Neuronal stem cell (in vitro differentiated cells): ENCODE data around the gene BCDIN3D.

Experiments used
- DNase-seq: peaks from one replicate; pipeline ENCODE4 v3.0.0-alpha.2; 2013; ENCODE audit warnings: low spot score
- H2AFZ ChIP-seq: one replicate; pipeline ENCODE4 v1.6.1; 2013; ENCODE audit warnings: mild to moderate bottlenecking, low read length, inconsistent platforms
- H2AK5ac ChIP-seq: 2 replicates; pipeline ENCODE4 v1.6.1; 2013; ENCODE audit warnings: low read depth, mild to moderate bottlenecking, inconsistent platforms, low read length, moderate library complexity, mixed read lengths
- H2BK120ac ChIP-seq: 2 replicates; pipeline ENCODE4 v1.6.1; 2013; ENCODE audit warnings: low read depth, mild to moderate bottlenecking, inconsistent platforms, low read length, moderate library complexity, mixed read lengths
- H2BK12ac ChIP-seq: one replicate; pipeline ENCODE4 v1.6.1; 2013; ENCODE audit warnings: low read length, inconsistent platforms
- H2BK15ac ChIP-seq: 2 replicates; pipeline ENCODE4 v1.6.1; 2013; ENCODE audit warnings: mild to moderate bottlenecking, low read length, inconsistent platforms, mixed read lengths
- H2BK5ac ChIP-seq: one replicate; pipeline ENCODE4 v1.6.1; 2013; ENCODE audit warnings: inconsistent platforms, mild to moderate bottlenecking, low read length, moderate library complexity
- H3K14ac ChIP-seq: one replicate; pipeline ENCODE4 v1.6.1; 2013; ENCODE audit warnings: low read length, inconsistent platforms
- H3K18ac ChIP-seq: 2 replicates; pipeline ENCODE4 v1.6.1; 2013; ENCODE audit warnings: low read length, inconsistent platforms
- H3K23ac ChIP-seq: 2 replicates; pipeline ENCODE4 v1.6.1; 2013; ENCODE audit warnings: low read depth, mild to moderate bottlenecking, mixed read lengths, low read length, inconsistent platforms; ENCODE audit not compliant: poor library complexity
- H3K27ac ChIP-seq: replicated peaks from 3 replicates; pipeline ENCODE4 v1.5.1; 2013; ENCODE audit warnings: low read length, inconsistent platforms
- H3K27me3 ChIP-seq, 3 experiments: 2 replicates each; pipeline ENCODE4 v1.6.1; 2013; ENCODE audit warnings: low read length in 3 of 3, mild to moderate bottlenecking in 2 of 3, inconsistent platforms in 1 of 3, low read depth in 1 of 3, mixed read lengths in 1 of 3, moderate library complexity in 1 of 3; ENCODE audit not compliant: control insufficient read depth in 3 of 3, insufficient read depth in 3 of 3
- H3K36me3 ChIP-seq, 2 donors: replicated peaks in 1 of 2; 2 replicates each; pipeline ENCODE4 v1.6.1; 2013; ENCODE audit warnings: low read length in 2 of 2; ENCODE audit not compliant: control insufficient read depth in 2 of 2, insufficient read depth in 2 of 2
- H3K4ac ChIP-seq: 2 replicates; pipeline ENCODE4 v1.6.1; 2013; ENCODE audit warnings: inconsistent platforms, mild to moderate bottlenecking, low read length, moderate library complexity
- H3K4me1 ChIP-seq, 2 donors: 1 replicate in 1 of 2; 2 replicates in 1 of 2; pipeline ENCODE4 v1.6.1; 2013; ENCODE audit warnings: low read length in 2 of 2, low read depth in 1 of 2; ENCODE audit not compliant: control insufficient read depth in 2 of 2, insufficient read depth in 1 of 2
- H3K4me2 ChIP-seq: one replicate; pipeline ENCODE4 v1.6.1; 2013; ENCODE audit warnings: mild to moderate bottlenecking, low read length, inconsistent platforms; ENCODE audit not compliant: insufficient read depth, poor library complexity, severe bottlenecking
- H3K4me3 ChIP-seq, 2 donors: 2 replicates each; pipeline ENCODE4 v1.5.1; 2013; ENCODE audit warnings: low read length in 2 of 2, mild to moderate bottlenecking in 2 of 2, inconsistent platforms in 1 of 2, moderate library complexity in 1 of 2
- H3K79me1 ChIP-seq: one replicate; pipeline ENCODE4 v1.6.1; 2013; ENCODE audit warnings: low read depth, mild to moderate bottlenecking, inconsistent platforms, low read length, moderate library complexity
- H3K9ac ChIP-seq: one replicate; pipeline ENCODE4 v1.6.1; 2013; ENCODE audit warnings: mild to moderate bottlenecking, low read depth, low read length, inconsistent platforms; ENCODE audit not compliant: poor library complexity
- H3K9me3 ChIP-seq, 2 donors: replicated peaks in 1 of 2; 2 replicates each; pipeline versions ENCODE3 to v1.6.1; 2013; ENCODE audit warnings: low read length in 2 of 2, mild to moderate bottlenecking in 2 of 2, inconsistent platforms in 1 of 2, low read depth in 1 of 2, mixed read lengths in 1 of 2, moderate library complexity in 1 of 2; ENCODE audit not compliant: control insufficient read depth in 2 of 2, insufficient read depth in 1 of 2
- H4K8ac ChIP-seq: one replicate; pipeline ENCODE4 v1.6.1; 2013; ENCODE audit warnings: low read depth, mild to moderate bottlenecking, inconsistent platforms, low read length, moderate library complexity
- H4K91ac ChIP-seq: one replicate; pipeline ENCODE4 v1.6.1; 2013; ENCODE audit warnings: low read length, low read depth, mild to moderate bottlenecking, inconsistent platforms; ENCODE audit not compliant: poor library complexity
- WGBS, 2 donors: extraction: QIAGEN DNeasy Blood & Tissue Kit; methylation state at CpG; one replicate each; pipeline ENCODE4 v1.1.7; 2013; ENCODE audit warnings: missing lambda C conversion rate in 2 of 2, mixed read lengths in 1 of 2; ENCODE audit not compliant: insufficient read length in 2 of 2, insufficient replicate concordance in 1 of 2; ENCODE audit errors: extremely low coverage in 2 of 2; 5-methylcytosine and 5-hydroxymethylcytosine counted together

Gene BCDIN3D

GRCh38 chr12:49824895-49825294 lies 18.0 kb downstream of the BCDIN3D start:
- no peak overlapping the region for H3K27ac ChIP-seq
- peaks cover 0 to 2% of the 10 kb centered on the region in 2 donors for H3K9me3 ChIP-seq
- no peak overlapping the region for H4K91ac ChIP-seq
- no peak overlapping the region for H2BK120ac ChIP-seq
- H2BK5ac ChIP-seq = no peak overlapping the region
- peaks cover 8% of the 10 kb centered on the region for H3K79me1 ChIP-seq
- no peak overlapping the region for H4K8ac ChIP-seq
- no peak overlapping the region for H3K4me2 ChIP-seq
- peaks cover 0 to 21% of the 10 kb centered on the region in 2 donors for H3K36me3 ChIP-seq
- H3K18ac ChIP-seq = no peak overlapping the region
- WGBS, 2 donors = no CpG with 5 or more reads among the region's 4 CpGs
- no peak overlapping the region for H2BK15ac ChIP-seq
- no peak overlapping the region for H3K9ac ChIP-seq
- no peak overlapping the region for H3K23ac ChIP-seq
- no peak overlapping the region for H2AK5ac ChIP-seq
- no peak overlapping the region for H2AFZ ChIP-seq
- peaks cover 29 to 34% of the 10 kb centered on the region in 2 donors for H3K4me1 ChIP-seq
- H3K14ac ChIP-seq = no peak overlapping the region
- no peak overlapping the region for H3K4me3 ChIP-seq
- no peak for DNase-seq
- H3K4ac ChIP-seq = no peak overlapping the region
- H3K27me3 ChIP-seq = no peaks in the 10 kb centered on the region
- no peak overlapping the region for H2BK12ac ChIP-seq

- no peak overlapping the region for H3K9ac ChIP-seq
- peaks cover 0 to 21% of the 10 kb centered on the region in 2 donors for H3K36me3 ChIP-seq
- H3K18ac ChIP-seq = no peak overlapping the region
- H3K14ac ChIP-seq = no peak overlapping the region
- no peak overlapping the region for H2BK5ac ChIP-seq
- H2AFZ ChIP-seq = no peak overlapping the region
- H3K4me1 ChIP-seq = peaks cover 29 to 34% of the 10 kb centered on the region in 2 donors
- no peak overlapping the region for H3K4ac ChIP-seq
- no peak overlapping the region for H3K4me3 ChIP-seq
- H3K23ac ChIP-seq = no peak overlapping the region
- no peak overlapping the region for H3K27ac ChIP-seq
- no CpG with 5 or more reads among the region's 8 CpGs for WGBS, 2 donors
- H3K27me3 ChIP-seq = no peaks in the 10 kb centered on the region
- peaks cover 8% of the 10 kb centered on the region for H3K79me1 ChIP-seq
- no peak for DNase-seq
- H4K8ac ChIP-seq = no peak overlapping the region
- no peak overlapping the region for H2BK15ac ChIP-seq
- H3K9me3 ChIP-seq = peaks cover 0 to 2% of the 10 kb centered on the region in 2 donors
- no peak overlapping the region for H4K91ac ChIP-seq
- no peak overlapping the region for H3K4me2 ChIP-seq
- no peak overlapping the region for H2BK120ac ChIP-seq
- no peak overlapping the region for H2AK5ac ChIP-seq
- H2BK12ac ChIP-seq = no peak overlapping the region
Observed at GRCh38 chr12:49824416-49824815, 18.5 kb downstream of the BCDIN3D start.

- Histone ChIP-seq H2BK120ac (no peak overlapping the region), H3K23ac (no peak overlapping the region), H3K4me3 (no peak overlapping the region), H4K8ac (no peak overlapping the region), H3K18ac (no peak overlapping the region), H2BK15ac (no peak overlapping the region), H3K27me3 (no peaks in the 10 kb centered on the region), H3K14ac (no peak overlapping the region), H3K36me3 (peaks cover 0 to 21% of the 10 kb centered on the region in 2 donors), H3K9me3 (peaks cover 0 to 2% of the 10 kb centered on the region in 2 donors), H3K4me2 (no peak overlapping the region), H3K27ac (no peak overlapping the region), H3K4me1 (peaks cover 27 to 34% of the 10 kb centered on the region in 2 donors), H2AK5ac (no peak overlapping the region), H3K4ac (no peak overlapping the region), H4K91ac (no peak overlapping the region), H3K79me1 (peaks cover 8% of the 10 kb centered on the region), H2BK12ac (no peak overlapping the region), H2BK5ac (no peak overlapping the region), H2AFZ (no peak overlapping the region), H3K9ac (no peak overlapping the region)
- WGBS, 2 donors = no CpG with 5 or more reads among the region's 6 CpGs
- no peak for DNase-seq
Observed at GRCh38 chr12:49823951-49824350, 19.0 kb downstream of the BCDIN3D start.

- H3K79me1 ChIP-seq = peaks cover 8% of the 10 kb centered on the region
- no peak overlapping the region for H3K18ac ChIP-seq
- H3K14ac ChIP-seq = no peak overlapping the region
- H2AFZ ChIP-seq = no peak overlapping the region
- peaks cover 24 to 34% of the 10 kb centered on the region in 2 donors for H3K4me1 ChIP-seq
- no peak overlapping the region for H3K9ac ChIP-seq
- no CpG with 5 or more reads among the region's 1 CpG for WGBS, 2 donors
- H2AK5ac ChIP-seq = no peak overlapping the region
- no peak overlapping the region for H2BK5ac ChIP-seq
- no peak overlapping the region for H4K91ac ChIP-seq
- H3K23ac ChIP-seq = no peak overlapping the region
- H2BK12ac ChIP-seq = no peak overlapping the region
- H2BK120ac ChIP-seq = no peak overlapping the region
- no peaks in the 10 kb centered on the region for H3K27me3 ChIP-seq
- no peak overlapping the region for H2BK15ac ChIP-seq
- H4K8ac ChIP-seq = no peak overlapping the region
- no peak overlapping the region for H3K4me3 ChIP-seq
- peaks cover 0 to 21% of the 10 kb centered on the region in 2 donors for H3K36me3 ChIP-seq
- DNase-seq = no peak
- H3K4me2 ChIP-seq = no peak overlapping the region
- no peak overlapping the region for H3K4ac ChIP-seq
- no peak overlapping the region for H3K27ac ChIP-seq
- peaks cover 0 to 2% of the 10 kb centered on the region in 2 donors for H3K9me3 ChIP-seq
Observed at GRCh38 chr12:49823350-49823749, 19.6 kb downstream of the BCDIN3D start.
